Gastrocnemius medialis (tissue), 4 donors: Measurements from ENCODE around the gene RPAIN.

Source experiments
- POLR2A ChIP-seq, 2 donors: fragments of 450-650 bp; IDR thresholded peaks; one replicate each; pipeline ENCODE4 v1.6.1; 2017; ENCODE audit warnings: antibody characterized with exemption in 2 of 2, mild to moderate bottlenecking in 2 of 2, moderate library complexity in 2 of 2
- TF ChIP-seq, protein P1 (sequence below), 5 experiments: fragments of 450-650 bp in 3 of 5; fragments of 200-600 bp in 2 of 5; sonication (generic) in 2 of 5; IDR thresholded peaks in 4 of 5; conservative IDR thresholded peaks in 1 of 5; 1 replicate in 4 of 5; 2 replicates in 1 of 5; pipeline ENCODE4 v1.5.1; 2016 to 2019; ENCODE audit warnings: antibody characterized with exemption in 5 of 5, mild to moderate bottlenecking in 3 of 5, moderate library complexity in 3 of 5

DNA sequence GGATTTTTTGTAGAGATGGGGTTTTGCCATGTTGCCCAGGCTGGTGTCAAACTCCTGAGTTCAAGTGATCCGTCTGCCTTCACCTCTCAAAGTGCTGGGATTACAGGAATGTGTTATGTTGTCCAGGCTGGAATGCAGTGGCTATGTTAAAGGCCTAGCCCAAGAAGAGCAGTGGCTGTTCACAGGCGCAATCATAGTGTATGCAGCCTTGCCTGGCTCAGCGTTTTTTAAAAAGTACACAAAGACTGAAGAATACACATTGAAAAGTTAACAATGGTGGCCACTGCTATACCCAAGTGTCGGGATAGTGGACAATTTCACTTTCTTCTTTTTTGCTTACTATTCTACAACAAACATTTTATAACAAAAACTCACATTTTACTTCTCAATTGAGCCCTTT, 59.0 kb downstream of the RPAIN start:
- TF ChIP-seq, protein P1, sequence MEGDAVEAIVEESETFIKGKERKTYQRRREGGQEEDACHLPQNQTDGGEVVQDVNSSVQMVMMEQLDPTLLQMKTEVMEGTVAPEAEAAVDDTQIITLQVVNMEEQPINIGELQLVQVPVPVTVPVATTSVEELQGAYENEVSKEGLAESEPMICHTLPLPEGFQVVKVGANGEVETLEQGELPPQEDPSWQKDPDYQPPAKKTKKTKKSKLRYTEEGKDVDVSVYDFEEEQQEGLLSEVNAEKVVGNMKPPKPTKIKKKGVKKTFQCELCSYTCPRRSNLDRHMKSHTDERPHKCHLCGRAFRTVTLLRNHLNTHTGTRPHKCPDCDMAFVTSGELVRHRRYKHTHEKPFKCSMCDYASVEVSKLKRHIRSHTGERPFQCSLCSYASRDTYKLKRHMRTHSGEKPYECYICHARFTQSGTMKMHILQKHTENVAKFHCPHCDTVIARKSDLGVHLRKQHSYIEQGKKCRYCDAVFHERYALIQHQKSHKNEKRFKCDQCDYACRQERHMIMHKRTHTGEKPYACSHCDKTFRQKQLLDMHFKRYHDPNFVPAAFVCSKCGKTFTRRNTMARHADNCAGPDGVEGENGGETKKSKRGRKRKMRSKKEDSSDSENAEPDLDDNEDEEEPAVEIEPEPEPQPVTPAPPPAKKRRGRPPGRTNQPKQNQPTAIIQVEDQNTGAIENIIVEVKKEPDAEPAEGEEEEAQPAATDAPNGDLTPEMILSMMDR (IDR thresholded peaks at IDR 0.05 in 4 of 5, conservative IDR thresholded peaks at IDR 0.05 in 1 of 5): no peak
- no peak for TF ChIP-seq POLR2A (IDR thresholded peaks at IDR 0.05)
